GM18505 (cell line): Measurements from ENCODE around the gene JSRP1.
"Not testable (repeated sequence)": the region's sequence is repeated elsewhere in the genome, so short reads cannot be mapped to it uniquely, and the experiment has no call there.

Experiments used
- ATAC-seq: cut with Tn5 transposase; IDR thresholded peaks from one replicate; pipeline ENCODE4 v1.9.1; 2021; ENCODE audit not compliant: unreplicated experiment
- POLR2A ChIP-seq: IDR thresholded peaks from 4 replicates; pipeline ENCODE4 v1.6.1; 2011; ENCODE audit warnings: borderline replicate concordance; ENCODE audit not compliant: insufficient read depth, insufficient read length; ENCODE audit errors: extremely low read depth

The JSRP1 gene

GRCh38 chr19:2288338-2288817 is 32.2 kb upstream of the JSRP1 start:
- no peak for TF ChIP-seq POLR2A
- ATAC-seq: no peak

- ATAC-seq: no peak
- TF ChIP-seq POLR2A: no peak
Observed at GRCh38 chr19:2287585-2288337, 31.5 kb upstream of the JSRP1 start.

- TF ChIP-seq POLR2A: no peak
- ATAC-seq: no peak
Observed at GRCh38 chr19:2286402-2287140, 30.4 kb upstream of the JSRP1 start.

- no peak for TF ChIP-seq POLR2A
- no peak for ATAC-seq
Observed at GRCh38 chr19:2283835-2284507, 27.8 kb upstream of the JSRP1 start.

- TF ChIP-seq POLR2A: no peak
- ATAC-seq: no peak
Observed at GRCh38 chr19:2282862-2283237, 26.6 kb upstream of the JSRP1 start.

- no peak for ATAC-seq
- no peak for TF ChIP-seq POLR2A
Observed at GRCh38 chr19:2282062-2282861, 26.0 kb upstream of the JSRP1 start, which contains the start of gene PEAK3. PEAK3 (minus strand) TSS chr19:2282175; CDS start chr19:2280931, 1,244 bp downstream.

- ATAC-seq: not testable (repeated sequence)
Observed at GRCh38 chr19:2281265-2282061, 25.2 kb upstream of the JSRP1 start.

GRCh38 chr19:2280633-2281264 is 24.5 kb upstream of the JSRP1 start:
- no peak for ATAC-seq
- TF ChIP-seq POLR2A: no peak

GRCh38 chr19:2278459-2279158 is 22.4 kb upstream of the JSRP1 start:
- no peak for ATAC-seq
- no peak for TF ChIP-seq POLR2A

- ATAC-seq: no peak
- no peak for TF ChIP-seq POLR2A
Observed at GRCh38 chr19:2277138-2277537, 20.9 kb upstream of the JSRP1 start.

- TF ChIP-seq POLR2A: no peak
- ATAC-seq: no peak
Observed at GRCh38 chr19:2276429-2276986, 20.3 kb upstream of the JSRP1 start.
